Ascending aorta (tissue), 2 donors: Measurements from ENCODE around the gene XIRP2. TPM values are rescaled to one million over a fixed set of nuclear protein-coding genes. Genes with fewer than 3 reads are reported as not detected.
"Not testable (repeated sequence)": the region's sequence is repeated elsewhere in the genome, so short reads cannot be mapped to it uniquely, and the experiment has no call there.

ENCODE experiments used
- DNase-seq, 2 donors: peaks; one replicate each; pipeline ENCODE4 v3.0.0-alpha.2; 2019; ENCODE audit warnings: low spot score in 2 of 2
- H3K27ac ChIP-seq, 2 donors: fragments of 200-600 bp; sonication (generic); one replicate each; pipeline ENCODE4 v1.5.1; 2016 to 2017; ENCODE audit warnings: mild to moderate bottlenecking in 1 of 2
- H3K27me3 ChIP-seq: fragments of 200-600 bp; sonication (generic); one replicate; pipeline ENCODE4 v1.5.1; 2017
- H3K36me3 ChIP-seq, 2 donors: fragments of 200-600 bp; sonication (generic); one replicate each; pipeline ENCODE4 v1.5.1; 2016
- H3K4me1 ChIP-seq, 2 donors: fragments of 200-600 bp; sonication (generic); one replicate each; pipeline ENCODE4 v1.5.1; 2016 to 2017; ENCODE audit warnings: mild to moderate bottlenecking in 1 of 2
- H3K4me3 ChIP-seq, 2 donors: fragments of 200-600 bp; sonication (generic); one replicate each; pipeline ENCODE4 v1.5.1; 2016 to 2017; ENCODE audit warnings: mild to moderate bottlenecking in 1 of 2
- H3K9me3 ChIP-seq, 2 donors: fragments of 200-600 bp; sonication (generic); one replicate each; pipeline ENCODE4 v1.5.1; 2016
- intact Hi-C: fragments of 100-400 bp; cut with DNase I; formaldehyde crosslinking; loops from one replicate; pipeline ENCODE4 v1.15.1; 2023
- total RNA-seq: library from RNA; depleted of rRNA; stranded (reverse); fragments of >200 nt; gene quantifications from one replicate; pipeline ENCODE4 v1.1.0, GENCODE V29; 2016
- TF ChIP-seq, protein P1 (sequence below), 3 experiments: fragments of 200-600 bp in 2 of 3; fragments of 450-650 bp in 1 of 3; sonication (generic) in 2 of 3; IDR thresholded peaks; one replicate each; pipeline ENCODE4 v1.5.1; 2016 to 2019; ENCODE audit warnings: antibody characterized with exemption in 3 of 3, mild to moderate bottlenecking in 1 of 3, moderate library complexity in 1 of 3

XIRP2 gene
- total RNA-seq, 1 donor from 2014 or later = 1.2 TPM

DNA sequence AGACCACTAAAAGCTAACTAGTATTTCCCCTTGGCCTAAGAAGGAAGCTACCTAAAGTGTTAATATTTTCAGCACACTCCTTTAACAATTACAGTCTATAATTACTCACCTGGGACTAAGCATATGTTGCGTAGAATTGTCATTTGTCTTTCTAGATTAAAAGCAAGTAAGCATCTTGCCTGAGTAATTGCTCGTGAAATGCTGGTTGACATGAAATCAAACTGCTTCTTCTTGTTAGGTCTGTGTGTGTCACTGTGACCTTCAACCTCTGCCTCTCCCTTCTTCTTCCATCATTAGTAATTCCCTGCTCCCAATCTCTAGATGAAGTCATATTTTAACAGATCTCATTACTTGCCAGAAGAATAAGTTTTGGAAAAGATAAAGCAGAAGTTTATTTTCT is 212.2 kb downstream of the XIRP2 start:
- TF ChIP-seq, protein P1, sequence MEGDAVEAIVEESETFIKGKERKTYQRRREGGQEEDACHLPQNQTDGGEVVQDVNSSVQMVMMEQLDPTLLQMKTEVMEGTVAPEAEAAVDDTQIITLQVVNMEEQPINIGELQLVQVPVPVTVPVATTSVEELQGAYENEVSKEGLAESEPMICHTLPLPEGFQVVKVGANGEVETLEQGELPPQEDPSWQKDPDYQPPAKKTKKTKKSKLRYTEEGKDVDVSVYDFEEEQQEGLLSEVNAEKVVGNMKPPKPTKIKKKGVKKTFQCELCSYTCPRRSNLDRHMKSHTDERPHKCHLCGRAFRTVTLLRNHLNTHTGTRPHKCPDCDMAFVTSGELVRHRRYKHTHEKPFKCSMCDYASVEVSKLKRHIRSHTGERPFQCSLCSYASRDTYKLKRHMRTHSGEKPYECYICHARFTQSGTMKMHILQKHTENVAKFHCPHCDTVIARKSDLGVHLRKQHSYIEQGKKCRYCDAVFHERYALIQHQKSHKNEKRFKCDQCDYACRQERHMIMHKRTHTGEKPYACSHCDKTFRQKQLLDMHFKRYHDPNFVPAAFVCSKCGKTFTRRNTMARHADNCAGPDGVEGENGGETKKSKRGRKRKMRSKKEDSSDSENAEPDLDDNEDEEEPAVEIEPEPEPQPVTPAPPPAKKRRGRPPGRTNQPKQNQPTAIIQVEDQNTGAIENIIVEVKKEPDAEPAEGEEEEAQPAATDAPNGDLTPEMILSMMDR (IDR thresholded peaks at IDR 0.05) = no peak
- Histone ChIP-seq H3K27ac (no peak overlapping the region), H3K9me3 (no peaks in the 10 kb centered on the region), H3K4me3 (no peak overlapping the region), H3K36me3 (no peaks in the 10 kb centered on the region), H3K27me3 (no peaks in the 10 kb centered on the region), H3K4me1 (no peaks in the 10 kb centered on the region)
- intact Hi-C loops = no loop called here
- DNase-seq = no peak

DNA sequence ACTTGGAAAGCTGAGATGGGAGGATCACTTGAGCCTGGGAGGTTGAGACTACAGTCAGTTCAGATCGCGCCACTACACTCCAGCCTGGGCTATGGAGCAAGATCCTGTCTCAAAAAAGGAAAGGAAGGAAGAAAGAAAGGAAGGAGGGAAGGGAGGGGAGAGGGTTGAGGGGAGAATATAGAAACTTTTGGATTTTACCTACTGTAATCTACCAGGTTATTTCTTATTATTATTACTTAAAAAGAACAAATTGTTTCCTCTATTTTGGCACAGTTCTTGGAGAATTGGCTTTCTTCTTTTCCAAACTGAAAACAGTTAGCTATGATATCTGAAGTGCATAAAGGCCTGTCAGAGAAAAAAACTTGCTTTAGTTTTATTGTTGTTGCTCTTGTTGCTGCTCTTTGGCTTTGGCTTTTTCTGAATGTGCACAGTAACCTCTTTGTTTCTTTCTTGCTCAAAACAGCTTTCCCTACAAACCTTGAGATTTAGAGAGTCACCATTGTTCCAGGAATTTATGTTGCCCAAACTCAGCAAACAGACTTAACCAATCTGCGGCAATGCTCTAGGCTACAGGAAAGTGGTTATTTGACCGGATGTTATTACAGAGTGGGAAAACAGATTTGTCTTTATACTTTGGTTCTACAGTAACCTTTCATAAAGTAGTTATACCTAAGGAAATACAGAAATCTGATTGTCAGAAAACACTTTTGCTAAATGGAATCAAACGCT is 214.9 kb downstream of the XIRP2 start:
- Histone ChIP-seq H3K4me3 (no peak overlapping the region), H3K4me1 (no peaks in the 10 kb centered on the region), H3K36me3 (no peaks in the 10 kb centered on the region), H3K27ac (no peak overlapping the region), H3K9me3 (peaks cover 0 to 7% of the 10 kb centered on the region in 2 donors), H3K27me3 (no peaks in the 10 kb centered on the region)
- no peak for DNase-seq
- TF ChIP-seq, protein P1 (IDR thresholded peaks at IDR 0.05) = no peak
- intact Hi-C loops = no loop called here

DNA sequence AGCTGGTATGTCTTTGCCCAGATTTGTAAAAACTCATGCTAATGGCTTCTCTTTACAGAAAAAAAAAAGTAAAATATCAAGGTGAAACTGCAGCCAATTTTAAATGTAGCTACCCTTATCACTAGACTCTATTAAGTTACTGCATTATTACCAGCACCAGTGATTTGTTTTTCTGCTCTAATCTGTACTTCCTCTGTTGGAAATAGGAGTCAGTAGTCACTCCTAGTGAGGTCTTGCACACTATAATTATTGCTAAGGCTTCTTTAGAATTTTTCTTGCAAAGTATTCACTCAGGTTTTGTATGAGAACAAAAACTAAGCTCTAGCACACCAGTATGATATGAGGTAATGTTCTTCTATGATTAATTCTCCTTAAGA is 215.5 kb downstream of the XIRP2 start:
- H3K9me3 ChIP-seq = peaks cover 0 to 7% of the 10 kb centered on the region in 2 donors
- no peak overlapping the region for H3K4me3 ChIP-seq
- no peaks in the 10 kb centered on the region for H3K27me3 ChIP-seq
- TF ChIP-seq, protein P1 (IDR thresholded peaks at IDR 0.05) = no peak
- no peaks in the 10 kb centered on the region for H3K4me1 ChIP-seq
- H3K36me3 ChIP-seq = no peaks in the 10 kb centered on the region
- DNase-seq = no peak
- intact Hi-C loops = no loop called here
- H3K27ac ChIP-seq = no peak overlapping the region

DNA sequence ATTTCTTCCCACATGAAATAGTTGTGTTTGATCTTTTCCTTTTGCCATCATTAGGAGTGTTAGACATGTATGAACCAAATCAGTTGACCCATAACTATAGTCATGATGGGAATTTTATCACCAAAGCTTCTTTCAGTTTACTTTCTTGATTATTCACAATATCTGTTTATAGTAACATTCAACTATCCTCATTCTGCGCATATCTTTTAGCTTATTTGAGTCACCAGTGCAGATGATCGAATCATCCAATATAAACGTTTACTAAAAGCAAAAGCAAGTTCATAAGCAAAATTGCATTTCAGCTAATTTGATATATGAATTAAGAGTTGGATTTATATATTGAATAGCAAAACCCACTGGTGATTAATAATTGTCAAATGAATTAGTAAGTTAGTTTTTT is 216.4 kb downstream of the XIRP2 start:
- TF ChIP-seq, protein P1 (IDR thresholded peaks at IDR 0.05) = no peak
- intact Hi-C loops = no loop called here

DNA sequence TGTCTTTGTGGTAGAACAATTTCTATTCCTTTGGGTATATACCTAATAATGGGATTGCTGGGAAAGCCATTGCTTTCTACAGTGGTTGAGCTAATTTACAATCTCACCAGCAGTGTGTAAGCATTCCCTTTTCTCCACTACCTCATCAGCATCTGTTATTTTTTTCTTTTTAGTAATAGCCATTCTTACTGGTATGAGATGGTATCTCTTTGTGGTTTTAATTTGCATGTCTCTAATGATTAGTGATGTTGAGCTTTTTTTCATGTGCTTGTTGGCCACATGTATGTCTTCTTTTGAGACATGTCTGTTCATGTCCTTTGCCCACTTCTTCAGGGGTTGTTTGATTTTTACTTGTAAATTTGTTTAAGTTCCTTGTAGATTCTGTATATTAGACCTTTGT is 221.4 kb downstream of the XIRP2 start:
- H3K36me3 ChIP-seq, H3K4me3 ChIP-seq, intact Hi-C loops, DNase-seq, H3K4me1 ChIP-seq, H3K27ac ChIP-seq, H3K9me3 ChIP-seq, H3K27me3 ChIP-seq: not testable (repeated sequence)

More for the DNA sequence above, 216.4 kb downstream of the XIRP2 start:
- Histone ChIP-seq H3K4me3 (no peak overlapping the region), H3K4me1 (no peaks in the 10 kb centered on the region), H3K36me3 (no peaks in the 10 kb centered on the region), H3K27me3 (no peaks in the 10 kb centered on the region), H3K9me3 (peaks cover 0 to 7% of the 10 kb centered on the region in 2 donors), H3K27ac (no peak overlapping the region)
- DNase-seq = no peak

DNA sequence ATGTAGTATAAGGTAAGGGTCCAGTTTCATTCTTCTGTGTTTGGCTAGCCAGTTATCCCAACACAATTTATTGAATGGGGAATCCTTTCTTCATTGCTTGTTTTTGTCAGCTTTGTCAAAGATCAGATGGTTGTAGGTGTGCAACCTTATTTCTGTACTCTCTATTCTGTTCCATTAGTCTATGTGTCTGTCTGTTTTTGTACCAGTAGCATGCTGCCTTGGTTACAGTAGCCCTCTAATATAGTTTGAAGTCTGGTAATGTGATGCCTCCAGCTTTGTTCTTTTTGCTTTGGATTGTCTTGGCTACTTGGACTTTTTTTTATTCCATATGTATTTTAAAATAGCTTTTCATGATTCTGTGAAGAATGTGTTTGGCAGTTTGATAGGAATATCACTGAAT is 222.1 kb downstream of the XIRP2 start:
- Histone ChIP-seq H3K4me1 (no peaks in the 10 kb centered on the region), H3K27me3 (no peaks in the 10 kb centered on the region), H3K9me3 (peaks cover 0 to 7% of the 10 kb centered on the region in 2 donors), H3K4me3 (no peak overlapping the region), H3K36me3 (no peaks in the 10 kb centered on the region), H3K27ac (no peak overlapping the region)
- DNase-seq = no peak
- TF ChIP-seq, protein P1 (IDR thresholded peaks at IDR 0.05) = no peak
- intact Hi-C loops = no loop called here
